ENCODE results near the gene TMEM207.

TMEM207 gene

GRCh38 chr3:190384309-190384756, 65.4 kb downstream of the TMEM207 start:
- FAIRE-seq, result no peak

GRCh38 chr3:190382082-190382481, 67.6 kb downstream of the TMEM207 start:
- no peak for FAIRE-seq

GRCh38 chr3:190381441-190381840, 68.3 kb downstream of the TMEM207 start:
- FAIRE-seq, result no peak

GRCh38 chr3:190380184-190380583, 69.5 kb downstream of the TMEM207 start:
- FAIRE-seq, result no peak
